Testis (tissue), 3 donors: ENCODE results near the gene ITGAE. TPM values are rescaled to one million over a fixed set of nuclear protein-coding genes. Genes with fewer than 3 reads are reported as not detected.

Experiments
- DNase-seq: peaks from one replicate; pipeline ENCODE4 v3.0.0-alpha.2; 2019
- H3K27ac ChIP-seq, 2 donors: fragments of 200-600 bp; sonication (generic); one replicate each; pipeline ENCODE4 v1.5.1; 2019
- H3K27me3 ChIP-seq: fragments of 200-600 bp; sonication (generic); one replicate; pipeline ENCODE4 v1.5.1; 2019
- H3K36me3 ChIP-seq: fragments of 200-600 bp; sonication (generic); one replicate; pipeline ENCODE4 v1.5.1; 2017; ENCODE audit warnings: low read depth; ENCODE audit errors: missing control alignments
- H3K4me1 ChIP-seq: fragments of 200-600 bp; sonication (generic); one replicate; pipeline ENCODE4 v1.5.1; 2019
- H3K4me3 ChIP-seq, 2 donors: fragments of 200-600 bp; sonication (generic); one replicate each; pipeline ENCODE4 v1.5.1; 2017 to 2019
- H3K9me3 ChIP-seq: fragments of 200-600 bp; sonication (generic); one replicate; pipeline ENCODE4 v1.5.1; 2017
- CTCF ChIP-seq, 3 experiments: fragments of 450-650 bp in 2 of 3; fragments of 200-600 bp in 1 of 3; sonication (generic) in 1 of 3; IDR thresholded peaks; one replicate each; pipeline ENCODE4 v1.5.1; 2016 to 2019; ENCODE audit warnings: antibody characterized with exemption in 3 of 3, mild to moderate bottlenecking in 2 of 3, moderate library complexity in 1 of 3
- POLR2A ChIP-seq: fragments of 450-650 bp; IDR thresholded peaks from one replicate; pipeline ENCODE4 v1.6.1; 2017; ENCODE audit warnings: antibody characterized with exemption, mild to moderate bottlenecking, moderate library complexity
- WGBS, 2 donors: methylation state at CpG; one replicate each; pipeline ENCODE4 v1.1.5; 2018; 5-methylcytosine and 5-hydroxymethylcytosine counted together
- intact Hi-C: fragments of 100-400 bp; cut with DNase I; formaldehyde crosslinking; loops from one replicate; pipeline ENCODE4 v1.15.1; 2023; ENCODE audit warnings: low total_unique reads
- polyA plus RNA-seq: library from polyadenylated mRNA; stranded (reverse); fragments of 350-450 nt; fragmentation: Illumina TruSeq; extraction: RNeasy Lipid Tissue Mini Kit (QIAGEN cat#74804); gene quantifications from one replicate; pipeline ENCODE4 v1.2.3, GENCODE V29; 2014; ENCODE audit warnings: low read depth, low replicate concordance; ENCODE audit not compliant: insufficient read depth
- total RNA-seq, 2 donors: library from RNA; depleted of rRNA; stranded (reverse); fragments of >200 nt; gene quantifications; one replicate each; pipeline ENCODE4 v1.2.3, GENCODE V29; 2016

The ITGAE gene
- total and polyA plus RNA-seq, 3 donors from 2014 or later, result 13.1 to 46.7 (median 16.1) TPM

GRCh38 chr17:3681057-3681456 lies 119.9 kb downstream of the ITGAE start:
- intact Hi-C loops, result no loop called here

GRCh38 chr17:3679531-3680126 lies 121.4 kb downstream of the ITGAE start:
- no peak overlapping the region for H3K27ac ChIP-seq
- H3K9me3 ChIP-seq, result no peaks in the 10 kb centered on the region
- no peak for DNase-seq
- H3K4me3 ChIP-seq, result no peak overlapping the region
- 70 to 73% methylated on average over 13 to 20 of the region's 20 CpGs for WGBS, 2 donors
- no peaks in the 10 kb centered on the region for H3K27me3 ChIP-seq
- intact Hi-C loops, result no loop called here
- no peak for TF ChIP-seq POLR2A
- H3K4me1 ChIP-seq, result no peaks in the 10 kb centered on the region
- no peaks in the 10 kb centered on the region for H3K36me3 ChIP-seq

More at GRCh38 chr17:3681057-3681456, 119.9 kb downstream of the ITGAE start:
- Histone ChIP-seq H3K4me1 (no peaks in the 10 kb centered on the region), H3K9me3 (no peaks in the 10 kb centered on the region), H3K27me3 (no peaks in the 10 kb centered on the region), H3K27ac (no peak overlapping the region), H3K4me3 (no peak overlapping the region), H3K36me3 (no peaks in the 10 kb centered on the region)
- 84 to 88% methylated on average over 12 of the region's 12 CpGs for WGBS, 2 donors
- TF ChIP-seq CTCF (IDR thresholded peaks at IDR 0.05) (no peak), POLR2A (no peak)
- DNase-seq, result no peak

- Histone ChIP-seq H3K27ac (no peak overlapping the region), H3K4me3 (no peak overlapping the region), H3K9me3 (no peaks in the 10 kb centered on the region), H3K4me1 (no peaks in the 10 kb centered on the region), H3K36me3 (no peaks in the 10 kb centered on the region), H3K27me3 (no peaks in the 10 kb centered on the region)
- intact Hi-C loops, result no loop called here
- no peak for DNase-seq
- WGBS, 2 donors, result 75 to 88% methylated on average over 11 to 25 of the region's 27 CpGs
- TF ChIP-seq POLR2A (no peak), CTCF (IDR thresholded peaks at IDR 0.05) (no peak)
Observed at GRCh38 chr17:3678821-3679530, 122.0 kb downstream of the ITGAE start.

- H3K27ac ChIP-seq, result no peak overlapping the region
- TF ChIP-seq CTCF (IDR thresholded peaks at IDR 0.05) (no peak), POLR2A (no peak)
- 49 to 71% methylated on average over 3 to 15 of the region's 16 CpGs for WGBS, 2 donors
- intact Hi-C loops, result no loop called here
- H3K36me3 ChIP-seq, result no peaks in the 10 kb centered on the region
- no peaks in the 10 kb centered on the region for H3K27me3 ChIP-seq
- no peak for DNase-seq
- no peaks in the 10 kb centered on the region for H3K4me1 ChIP-seq
- no peak overlapping the region for H3K4me3 ChIP-seq
- H3K9me3 ChIP-seq, result no peaks in the 10 kb centered on the region
Observed at GRCh38 chr17:3678095-3678820, 122.7 kb downstream of the ITGAE start.

GRCh38 chr17:3675886-3676285 lies 125.1 kb downstream of the ITGAE start:
- H3K27me3 ChIP-seq, result no peaks in the 10 kb centered on the region
- H3K27ac ChIP-seq, result no peak overlapping the region
- no peaks in the 10 kb centered on the region for H3K36me3 ChIP-seq
- 88 to 89% methylated on average over 11 of the region's 11 CpGs for WGBS, 2 donors
- no peak overlapping the region for H3K4me3 ChIP-seq
- H3K4me1 ChIP-seq, result no peaks in the 10 kb centered on the region
- TF ChIP-seq POLR2A (no peak), CTCF (IDR thresholded peaks at IDR 0.05) (no peak)
- no peaks in the 10 kb centered on the region for H3K9me3 ChIP-seq
- intact Hi-C loops, result no loop called here
- DNase-seq, result no peak
